AG09309 (cell line): ENCODE measurements around the gene GLMN.

Experiments used
- DNase-seq: peaks from one replicate; pipeline ENCODE4 v3.0.0-alpha.2; 2010; ENCODE audit warnings: low read depth
- H3K4me3 ChIP-seq: 2 replicates; pipeline ENCODE4 v1.5.1; 2011; ENCODE audit warnings: mild to moderate bottlenecking, low read depth, low read length, moderate library complexity; ENCODE audit not compliant: control insufficient read depth
- CTCF ChIP-seq: IDR thresholded peaks from 2 replicates; pipeline ENCODE4 v1.5.1; 2011; ENCODE audit warnings: mild to moderate bottlenecking, low read depth, low read length, inconsistent platforms; ENCODE audit not compliant: insufficient read depth, control insufficient read depth; ENCODE audit errors: missing control alignments

Gene GLMN

GRCh38 chr1:92230736-92231135, 68.1 kb downstream of the GLMN start:
- H3K4me3 ChIP-seq, result no peak overlapping the region
- no peak for DNase-seq
- no peak for TF ChIP-seq CTCF

- DNase-seq, result no peak
- no peak overlapping the region for H3K4me3 ChIP-seq
- TF ChIP-seq CTCF, result no peak
Measured at GRCh38 chr1:92228401-92228800, 70.4 kb downstream of the GLMN start.

- no peak overlapping the region for H3K4me3 ChIP-seq
- DNase-seq, result no peak
- no peak for TF ChIP-seq CTCF
Measured at GRCh38 chr1:92219028-92219427, 79.8 kb downstream of the GLMN start.

- H3K4me3 ChIP-seq, result no peak overlapping the region
- no peak for DNase-seq
- TF ChIP-seq CTCF, result no peak
Measured at GRCh38 chr1:92218559-92218958, 80.2 kb downstream of the GLMN start.

- no peak for DNase-seq
- no peak for TF ChIP-seq CTCF
- no peak within 1 kb of the TSS for H3K4me3 ChIP-seq
Measured at GRCh38 chr1:92217721-92218120, 81.1 kb downstream of the GLMN start, which contains the start of gene C1orf146. C1orf146 (plus strand) TSS chr1:92217915; CDS start chr1:92231421, 13,506 bp downstream.

GRCh38 chr1:92211166-92211565, 87.6 kb downstream of the GLMN start:
- DNase-seq, result peak; percentile 59
- H3K4me3 ChIP-seq, result no peak overlapping the region
- no peak for TF ChIP-seq CTCF

- no peak for TF ChIP-seq CTCF
- DNase-seq, result no peak
- no peak overlapping the region for H3K4me3 ChIP-seq
Measured at GRCh38 chr1:92210701-92211100, 88.1 kb downstream of the GLMN start.
